Activated CD8-positive, alpha-beta memory T cell treated with anti-CD3 and anti-CD28 coated beads, Interleukin-2, amount 50 U/mL, for 48 hours (primary cell): ENCODE data around the gene AHNAK2.

Experiments used
- DNase-seq: peaks from one replicate; pipeline ENCODE4 v3.0.0-alpha.2; 2020

The AHNAK2 gene

GRCh38 chr14:104936361-104937155, 41.6 kb downstream of the AHNAK2 start:
- no peak for DNase-seq

- DNase-seq = no peak
Observed at GRCh38 chr14:104935955-104936354, 42.2 kb downstream of the AHNAK2 start.

GRCh38 chr14:104935026-104935650, 43.0 kb downstream of the AHNAK2 start:
- DNase-seq = no peak

GRCh38 chr14:104933746-104934733, 44.1 kb downstream of the AHNAK2 start:
- DNase-seq = no peak

GRCh38 chr14:104932676-104933631, 45.2 kb downstream of the AHNAK2 start:
- peak; percentile 96 for DNase-seq

- DNase-seq = no peak
Observed at GRCh38 chr14:104931771-104932675, 46.2 kb downstream of the AHNAK2 start.

- no peak for DNase-seq
Observed at GRCh38 chr14:104931304-104931770, 46.8 kb downstream of the AHNAK2 start.

GRCh38 chr14:104930526-104931303, 47.5 kb downstream of the AHNAK2 start:
- DNase-seq = peak; percentile 48

- DNase-seq = peak; percentile 44
Observed at GRCh38 chr14:104929268-104930230, 48.6 kb downstream of the AHNAK2 start.

GRCh38 chr14:104928391-104929133, 49.6 kb downstream of the AHNAK2 start:
- DNase-seq = peak; percentile 40

- no peak for DNase-seq
Observed at GRCh38 chr14:104927901-104928300, 50.3 kb downstream of the AHNAK2 start.

- no peak for DNase-seq
Observed at GRCh38 chr14:104927432-104927816, 50.8 kb downstream of the AHNAK2 start.

GRCh38 chr14:104926619-104927431, 51.3 kb downstream of the AHNAK2 start:
- DNase-seq = no peak

- DNase-seq = no peak
Observed at GRCh38 chr14:104925855-104926609, 52.1 kb downstream of the AHNAK2 start.

- DNase-seq = no peak
Observed at GRCh38 chr14:104925214-104925854, 52.8 kb downstream of the AHNAK2 start.
